Hippocampal formation (tissue), 2 donors: ENCODE measurements around the gene ADGRL3.
"Not testable (repeated sequence)": the region's sequence is repeated elsewhere in the genome, so short reads cannot be mapped to it uniquely, and the experiment has no call there.

ENCODE experiments used
- DNase-seq, 2 donors: peaks; one replicate each; lab custom pipeline; 2025; lab: John Stamatoyannopoulos, UW

Gene ADGRL3

DNA sequence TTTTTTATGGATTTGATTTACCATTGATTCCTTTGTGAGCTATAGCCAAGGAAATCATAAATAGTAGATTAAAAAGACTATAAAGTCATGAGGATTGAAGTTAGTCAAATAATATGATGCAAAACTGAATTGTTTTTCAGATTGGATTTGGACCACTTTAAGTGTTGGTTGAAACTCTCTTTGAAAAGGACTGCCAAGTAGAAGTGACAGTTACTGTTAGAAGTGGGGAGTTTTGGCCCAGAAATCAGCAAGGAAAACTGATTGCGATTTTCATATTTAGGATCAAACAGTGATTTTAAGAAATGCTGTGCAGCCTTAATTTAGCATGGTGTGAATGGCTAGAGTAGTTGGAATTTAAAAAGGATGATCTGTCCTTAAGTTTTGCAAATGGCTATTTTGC is 4.9 kb downstream of the ADGRL3 start:
- DNase-seq: no peak

DNA sequence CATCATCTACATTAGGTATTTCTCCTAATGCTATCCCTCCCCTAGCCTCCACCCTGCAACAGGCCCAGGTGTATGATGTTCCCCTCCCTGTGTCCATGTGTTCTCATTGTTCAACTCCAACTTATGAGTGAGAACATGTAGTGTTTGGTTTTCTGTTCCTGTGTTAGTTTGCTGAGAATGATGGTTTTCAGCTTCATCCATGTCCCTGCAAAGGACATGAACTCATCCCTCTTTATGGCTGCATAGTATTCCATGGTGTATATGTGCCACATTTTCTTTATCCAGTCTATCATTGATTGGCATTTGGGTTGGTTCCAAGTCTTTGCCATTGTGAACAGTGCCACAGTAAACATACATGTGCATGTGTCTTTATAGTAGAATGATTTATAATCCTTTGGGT is 7.0 kb downstream of the ADGRL3 start:
- DNase-seq: not testable (repeated sequence)

DNA sequence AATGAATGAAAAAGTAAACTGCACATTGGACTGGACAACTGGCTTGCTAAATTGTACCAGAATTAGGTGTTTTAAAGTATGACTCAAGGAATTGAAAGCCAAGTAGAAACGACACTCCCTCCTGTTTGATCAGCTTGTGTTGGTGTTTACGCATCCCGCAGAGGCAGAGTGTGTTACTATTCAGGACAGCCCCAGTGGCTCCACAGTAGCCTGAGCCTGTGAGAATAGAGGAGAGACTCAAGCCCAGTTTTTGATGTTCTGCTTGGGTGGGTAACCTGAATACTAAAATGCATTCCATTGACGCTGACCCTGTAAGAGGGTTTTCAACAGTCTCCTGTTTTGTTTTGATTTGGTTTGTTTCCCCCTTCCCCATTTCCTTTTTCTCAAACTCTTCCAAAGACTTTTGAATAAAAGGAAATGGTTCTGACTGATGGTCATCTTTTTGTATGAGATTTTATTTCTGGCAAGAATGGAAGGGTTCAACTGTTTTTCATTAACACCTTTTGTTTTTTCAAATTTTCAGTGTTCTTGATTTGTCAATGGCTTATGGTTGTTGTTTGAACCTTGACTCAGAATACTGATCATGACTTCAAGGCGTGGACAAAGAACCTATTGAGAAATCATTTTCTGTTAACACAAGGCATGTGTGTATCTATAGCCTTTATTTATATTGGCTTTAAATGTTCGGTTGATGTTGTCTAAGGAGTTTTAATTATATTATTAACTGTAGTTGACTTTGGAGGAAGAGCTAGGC is 10.2 kb downstream of the ADGRL3 start:
- DNase-seq: peak in 1 of 2 donors; percentile 74

DNA sequence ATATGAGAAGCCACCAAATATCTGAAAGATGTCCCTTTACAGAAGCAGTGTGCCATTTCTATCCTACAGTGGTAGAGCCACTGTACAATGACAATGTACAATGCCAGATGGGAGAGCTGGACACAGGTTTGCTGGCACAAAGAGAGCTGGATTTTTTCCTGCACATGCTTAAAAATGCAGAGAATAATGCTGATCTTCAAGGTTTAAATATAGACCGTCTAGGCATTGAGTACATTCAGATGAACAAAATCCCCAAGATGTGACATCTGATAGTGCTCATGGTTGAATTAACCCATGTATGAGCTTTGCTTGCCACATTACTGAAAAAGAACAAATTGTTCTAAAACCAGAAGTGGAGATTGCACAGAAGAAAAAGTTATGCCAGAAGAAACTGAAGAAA is 11.7 kb downstream of the ADGRL3 start:
- no peak for DNase-seq

DNA sequence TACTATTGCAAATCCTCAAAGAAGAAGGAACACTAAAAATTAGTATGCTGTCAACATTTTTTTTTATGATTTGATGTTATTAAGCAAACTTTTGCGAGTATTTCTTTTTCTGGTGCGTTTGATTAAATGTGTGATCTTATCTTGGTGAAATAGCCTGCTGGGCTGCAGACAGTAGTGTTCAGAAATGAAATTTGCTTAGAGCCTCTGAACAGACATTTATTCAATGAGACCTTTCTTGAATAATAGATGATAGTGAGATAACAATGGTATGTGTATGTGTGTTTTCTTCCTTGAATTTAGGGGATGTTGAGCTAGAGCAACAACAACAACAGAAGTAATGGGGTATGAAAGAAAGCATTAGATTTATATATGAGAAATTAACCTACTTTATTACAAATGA is 12.7 kb downstream of the ADGRL3 start:
- DNase-seq: no peak

DNA sequence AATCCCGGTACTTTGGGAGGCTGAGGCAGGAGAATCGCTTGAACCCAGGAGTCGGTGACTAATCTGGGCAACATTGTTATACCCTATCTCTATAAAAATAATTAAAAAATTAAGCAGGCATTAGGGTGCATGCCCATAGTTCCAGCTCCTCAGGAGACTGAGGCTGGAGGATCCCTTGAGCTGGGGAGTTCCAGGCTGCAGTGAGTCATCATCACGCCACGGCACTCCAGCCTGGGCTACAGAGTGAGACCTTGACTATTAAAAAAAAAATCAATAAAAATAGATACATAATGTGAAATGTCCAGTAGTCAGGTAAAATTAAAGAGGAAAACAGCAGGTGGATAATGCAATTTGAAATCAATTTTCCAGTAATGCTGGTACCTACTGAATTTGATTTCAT is 14.6 kb downstream of the ADGRL3 start:
- DNase-seq: no peak

DNA sequence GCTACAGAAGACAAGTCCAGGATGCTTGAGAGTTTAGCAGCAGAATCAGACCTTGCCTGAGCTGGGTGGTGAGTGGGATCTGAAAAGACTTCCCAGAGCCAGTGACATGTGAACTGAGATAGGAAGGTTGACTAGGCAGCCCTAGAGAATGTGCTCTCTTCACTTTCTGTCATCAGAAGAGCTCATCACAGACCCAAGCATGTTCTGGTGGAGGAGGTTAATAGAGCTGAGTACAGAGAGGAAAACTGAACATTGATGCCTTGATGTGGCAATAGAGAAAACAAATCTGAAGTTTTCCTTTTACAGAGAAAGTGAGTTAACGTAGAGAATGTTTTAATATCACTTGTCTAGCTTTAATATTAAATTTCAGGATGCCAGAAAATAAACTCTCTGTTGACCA is 17.1 kb downstream of the ADGRL3 start:
- no peak for DNase-seq

DNA sequence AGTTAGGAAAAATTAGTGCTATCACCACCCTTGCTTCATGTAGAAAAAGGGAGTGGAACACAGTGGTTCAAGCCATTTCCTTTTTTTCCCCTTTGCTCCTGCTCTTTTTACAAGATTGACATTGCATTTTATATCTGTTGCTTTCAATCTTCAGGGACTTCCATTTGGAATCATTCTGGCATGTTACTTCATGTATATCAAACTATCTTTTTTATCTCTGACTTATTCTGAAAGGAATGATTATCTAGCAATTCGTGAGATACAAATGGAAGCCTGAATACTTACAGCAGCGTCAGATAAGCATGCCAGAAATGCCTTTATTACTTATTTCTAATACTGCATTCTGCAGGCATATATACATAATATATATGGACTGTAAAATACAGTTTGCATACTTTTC is 20.4 kb downstream of the ADGRL3 start:
- DNase-seq: no peak

DNA sequence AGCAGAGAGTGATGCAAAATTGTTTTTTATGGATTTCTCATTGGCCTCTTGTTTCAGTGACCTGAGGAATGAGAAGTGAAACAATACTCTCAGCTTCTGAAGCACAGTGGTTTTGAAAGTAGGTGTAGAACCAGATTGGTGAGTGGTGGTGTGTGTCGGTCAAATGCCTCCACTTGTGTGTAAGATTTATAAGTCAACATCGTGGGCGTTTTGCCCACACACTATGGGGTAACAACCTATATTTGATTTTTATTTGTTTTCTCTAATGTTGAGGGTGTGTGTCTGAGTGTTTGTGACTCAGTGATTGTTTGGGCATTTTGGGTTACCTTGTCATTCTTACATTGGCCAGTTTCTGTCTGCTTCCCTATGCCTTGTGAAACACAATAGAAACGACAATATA is 23.3 kb downstream of the ADGRL3 start:
- no peak for DNase-seq

DNA sequence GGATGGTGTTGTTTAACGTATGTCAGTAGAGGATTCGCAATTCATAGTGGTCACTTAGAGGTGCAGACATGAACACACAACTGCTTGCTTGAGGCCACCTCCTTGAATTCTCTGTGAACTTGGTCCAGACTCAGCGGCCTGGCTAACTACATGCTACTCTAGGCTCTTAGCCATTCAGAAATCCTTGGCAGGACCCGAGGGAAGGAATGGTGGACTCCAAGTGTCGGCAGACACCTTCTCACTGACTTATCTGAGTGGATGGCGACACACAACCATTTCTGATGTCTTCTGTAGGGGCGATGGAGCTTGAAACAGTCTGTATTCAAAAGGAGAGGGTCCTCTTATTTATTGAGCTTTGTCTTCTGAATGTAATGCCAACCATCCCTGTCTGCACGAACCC is 24.4 kb downstream of the ADGRL3 start:
- no peak for DNase-seq

DNA sequence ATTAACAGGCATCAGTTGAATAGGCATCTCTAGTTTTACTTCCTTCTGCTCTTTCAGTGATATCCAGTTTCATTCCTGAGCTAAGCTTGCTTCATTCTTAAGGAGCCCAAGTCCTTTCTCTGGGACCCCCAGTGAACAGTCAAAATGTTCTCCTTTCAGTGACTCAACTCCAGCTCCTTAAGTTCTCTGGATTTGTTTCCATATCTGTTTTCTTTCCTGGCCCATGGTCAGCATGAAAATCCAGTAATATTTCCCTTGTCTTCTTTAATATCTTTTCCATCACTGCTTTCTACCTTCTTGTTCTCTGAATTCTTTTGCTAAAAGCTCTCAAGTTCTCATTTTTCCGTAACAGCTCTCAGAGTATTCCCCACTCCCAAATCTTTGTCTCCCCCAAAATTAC is 25.5 kb downstream of the ADGRL3 start:
- no peak for DNase-seq

DNA sequence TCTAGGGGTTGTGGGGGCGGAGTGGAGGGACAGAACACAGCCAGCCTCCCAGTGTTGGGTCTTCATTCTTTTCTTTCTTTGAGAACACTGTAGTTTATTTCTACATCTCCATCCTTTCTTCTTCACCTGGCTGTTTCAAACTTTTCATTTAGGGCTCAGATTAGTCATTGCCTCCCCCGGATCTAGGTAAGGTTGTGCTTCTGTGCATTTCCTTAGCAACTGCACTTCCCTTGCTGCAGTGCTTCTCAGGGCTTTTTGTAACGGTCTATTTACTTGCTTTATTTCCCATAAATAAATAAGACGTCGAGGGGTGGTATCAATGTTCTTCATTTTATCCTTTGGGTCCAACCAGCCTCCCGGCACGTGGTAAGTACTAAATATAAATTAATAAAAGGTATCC is 31.3 kb downstream of the ADGRL3 start:
- no peak for DNase-seq

DNA sequence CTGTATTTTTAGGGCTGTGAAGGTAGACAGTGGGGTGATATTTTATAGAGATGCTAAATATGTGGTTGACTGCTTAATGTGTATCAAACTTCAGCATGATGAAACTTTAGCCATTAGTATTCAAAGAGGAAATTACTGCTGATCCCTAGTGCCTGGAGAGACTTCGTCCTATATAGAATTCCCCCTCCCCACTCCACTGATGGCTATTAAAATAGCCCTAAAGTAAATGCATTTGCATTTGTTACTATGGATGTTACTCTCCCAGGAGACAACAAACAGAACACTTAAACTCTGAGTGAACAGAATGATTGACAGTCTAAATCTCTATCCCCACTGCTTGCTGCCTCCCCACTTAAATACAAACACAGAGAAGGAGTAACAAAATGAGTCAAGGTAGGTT is 39.1 kb downstream of the ADGRL3 start:
- no peak for DNase-seq

DNA sequence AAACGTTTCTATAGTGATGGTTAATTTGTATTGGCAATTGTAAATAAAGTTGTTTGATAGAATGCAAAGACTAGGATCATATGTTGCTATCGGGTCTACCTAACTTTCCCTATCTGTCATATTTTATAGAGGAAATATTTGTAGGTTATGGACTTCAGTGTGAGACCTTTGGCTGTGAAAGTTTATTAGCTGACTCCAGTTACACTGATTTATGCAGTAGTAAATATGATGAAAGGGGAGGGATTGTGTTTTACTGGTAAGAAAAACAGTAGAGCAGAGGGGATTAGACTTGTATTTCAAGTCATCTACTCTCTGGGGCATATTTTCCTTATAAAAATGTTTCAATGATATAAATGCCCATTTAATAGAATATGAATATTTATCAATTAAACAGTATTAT is 43.8 kb downstream of the ADGRL3 start:
- DNase-seq: no peak

DNA sequence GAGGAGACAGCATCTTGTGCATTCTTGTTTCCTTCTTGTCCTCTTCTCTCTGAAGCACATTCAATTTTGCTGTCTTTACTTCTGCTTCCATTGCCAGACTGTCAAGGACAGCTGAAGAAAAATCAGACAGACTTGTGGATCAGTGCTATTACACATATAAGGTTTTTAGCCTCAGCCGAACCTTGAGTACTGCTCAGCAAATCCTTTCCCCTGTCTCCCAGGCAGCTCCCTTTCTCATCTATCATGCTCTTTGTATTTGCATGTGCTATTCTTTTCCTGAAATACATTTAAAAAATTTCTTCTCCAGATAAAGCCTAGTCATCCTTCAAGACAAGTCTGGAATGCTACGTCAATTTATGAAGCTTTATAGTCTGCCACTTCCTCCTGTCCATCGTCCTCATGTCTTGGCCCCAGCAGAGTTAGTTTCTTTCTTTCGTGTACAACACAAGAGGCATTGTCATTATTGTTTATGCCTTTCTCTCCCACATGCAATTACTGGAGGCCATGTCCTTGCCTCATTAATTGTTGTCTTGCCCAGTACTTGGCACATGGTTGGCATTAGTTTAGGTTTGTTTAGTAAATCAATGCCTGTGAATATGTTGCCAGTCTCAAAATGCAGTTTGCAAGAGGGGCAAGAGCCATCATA is 45.1 kb downstream of the ADGRL3 start:
- no peak for DNase-seq

DNA sequence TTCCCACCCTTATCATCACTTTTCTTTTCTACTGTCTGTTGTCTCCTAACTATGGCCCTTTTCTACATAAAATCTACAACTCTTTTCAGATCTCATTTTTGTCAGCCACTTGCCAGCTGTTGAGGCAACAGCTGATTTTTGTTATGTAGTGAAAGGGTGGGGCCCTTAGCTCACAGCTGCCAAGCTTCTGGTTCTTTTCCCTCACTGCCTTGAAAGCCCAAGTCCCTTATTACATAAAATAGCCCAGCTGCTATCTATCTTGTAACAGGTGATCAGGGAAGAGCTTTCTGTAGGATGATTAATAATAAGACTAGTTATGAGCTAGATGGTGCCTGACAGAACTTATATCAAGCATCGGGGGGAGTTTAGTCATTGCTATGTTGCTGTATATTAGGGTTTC is 45.9 kb downstream of the ADGRL3 start:
- DNase-seq: no peak

DNA sequence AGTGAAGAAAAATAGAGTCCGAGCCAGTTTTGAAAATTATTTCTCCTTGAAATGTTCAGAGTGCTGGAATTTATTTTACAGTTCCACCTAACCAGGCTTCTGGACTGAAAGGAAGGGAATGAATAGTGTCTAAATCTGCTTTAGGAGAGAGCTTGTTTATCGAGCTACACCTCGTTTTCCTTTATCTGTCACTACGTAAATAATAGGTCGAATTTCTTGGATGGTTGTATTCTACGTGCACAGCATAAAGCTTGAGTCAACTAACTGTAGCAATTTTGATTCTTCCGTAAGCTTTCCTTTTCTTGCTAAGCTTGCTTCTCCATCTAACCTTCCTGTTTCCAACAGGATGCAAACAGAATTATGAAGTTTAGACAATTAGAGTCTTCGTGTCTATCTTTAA is 48.6 kb downstream of the ADGRL3 start:
- no peak for DNase-seq

DNA sequence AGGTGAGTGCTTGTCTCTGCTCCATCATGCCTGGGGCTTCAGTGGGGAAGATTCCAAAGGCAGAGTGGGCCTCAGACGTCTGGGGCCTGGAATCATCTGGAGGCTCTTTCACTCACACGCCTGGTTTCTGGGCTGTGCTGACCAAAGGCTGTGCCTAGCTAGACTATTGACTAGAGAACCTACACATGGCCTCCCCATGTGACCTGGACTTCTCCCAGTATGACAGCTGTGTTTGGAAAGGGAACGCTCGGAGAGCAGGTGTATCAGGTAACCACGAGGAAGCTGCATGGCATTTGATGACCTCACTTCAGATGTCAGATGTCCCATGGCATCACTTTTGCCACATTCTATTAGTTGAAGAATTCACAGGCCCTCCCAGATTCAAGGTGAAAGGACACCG is 51.0 kb downstream of the ADGRL3 start:
- DNase-seq: no peak

DNA sequence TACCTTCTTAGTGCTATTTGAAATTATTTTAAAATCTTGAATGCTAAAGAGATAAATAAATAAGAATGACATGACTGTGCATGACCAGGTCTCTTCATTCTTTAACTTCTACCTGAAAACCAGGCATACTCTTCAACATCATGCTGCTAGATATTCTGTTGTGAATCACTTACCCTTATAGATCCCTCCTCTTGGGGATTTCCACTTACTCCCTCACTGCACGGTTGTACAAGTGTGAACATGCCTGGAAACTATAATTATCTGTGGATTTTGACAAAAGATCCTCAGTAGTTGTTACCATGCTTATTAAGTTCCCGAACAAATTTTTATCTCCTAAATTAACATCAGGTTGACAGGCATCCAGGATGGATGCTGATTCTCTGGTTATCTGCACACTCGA is 54.3 kb downstream of the ADGRL3 start:
- no peak for DNase-seq

DNA sequence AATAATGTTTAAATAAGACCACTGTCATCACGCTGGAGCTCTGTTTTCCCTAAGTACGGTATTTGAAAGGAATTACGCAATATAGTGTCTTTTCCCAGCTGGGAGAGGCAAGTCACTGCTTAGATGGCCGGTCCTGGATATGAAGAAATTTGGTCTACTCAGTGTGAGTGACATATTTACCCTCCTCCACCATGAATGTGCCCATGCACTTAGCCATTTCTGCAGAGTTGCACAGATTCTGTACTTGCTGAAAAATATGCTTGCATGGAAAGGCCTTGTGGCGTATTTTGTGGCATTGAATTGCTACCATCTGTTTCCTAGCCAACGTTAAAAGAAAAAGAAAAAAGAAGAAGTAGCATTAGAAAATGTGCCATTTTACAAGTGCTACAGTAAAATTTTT is 73.1 kb downstream of the ADGRL3 start:
- peak in 1 of 2 donors; percentile 38 for DNase-seq

DNA sequence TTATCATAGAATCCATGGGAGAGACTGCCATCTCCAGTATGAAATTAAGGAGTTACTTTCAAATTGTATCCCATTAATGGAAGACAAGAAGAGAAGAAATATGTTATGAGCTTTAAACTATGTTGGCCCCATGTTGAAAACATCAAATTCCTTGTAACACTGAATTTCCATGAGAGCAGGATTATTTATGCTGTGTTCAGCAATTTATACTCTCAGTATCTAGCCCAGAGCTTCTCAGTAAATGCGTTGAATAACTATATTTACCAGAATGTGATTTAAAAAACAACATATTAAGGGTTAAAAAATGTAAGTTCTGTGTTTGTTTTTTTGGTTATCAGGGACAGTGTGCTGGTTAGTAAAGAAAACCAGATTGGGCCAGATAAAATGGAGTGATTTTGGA is 74.2 kb downstream of the ADGRL3 start:
- no peak for DNase-seq

DNA sequence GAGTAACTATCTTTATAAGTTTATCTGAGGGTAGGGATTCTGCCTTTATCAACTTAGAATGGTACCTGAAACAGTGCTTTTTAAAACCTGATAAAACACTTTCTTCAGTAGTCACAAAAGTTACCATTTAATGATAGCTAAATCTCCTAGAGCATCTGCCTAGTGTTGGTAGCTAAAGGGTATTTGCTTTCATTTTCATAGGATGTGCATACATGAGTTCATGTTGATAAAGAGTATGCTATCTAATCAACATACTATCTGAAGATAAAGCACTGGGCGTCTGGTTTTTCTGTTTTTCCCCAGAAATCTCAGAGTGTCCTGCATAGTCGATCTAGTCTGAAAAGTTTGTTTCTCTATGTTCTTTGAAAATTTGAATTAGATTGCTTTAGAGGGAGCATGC is 75.1 kb downstream of the ADGRL3 start:
- DNase-seq: no peak

DNA sequence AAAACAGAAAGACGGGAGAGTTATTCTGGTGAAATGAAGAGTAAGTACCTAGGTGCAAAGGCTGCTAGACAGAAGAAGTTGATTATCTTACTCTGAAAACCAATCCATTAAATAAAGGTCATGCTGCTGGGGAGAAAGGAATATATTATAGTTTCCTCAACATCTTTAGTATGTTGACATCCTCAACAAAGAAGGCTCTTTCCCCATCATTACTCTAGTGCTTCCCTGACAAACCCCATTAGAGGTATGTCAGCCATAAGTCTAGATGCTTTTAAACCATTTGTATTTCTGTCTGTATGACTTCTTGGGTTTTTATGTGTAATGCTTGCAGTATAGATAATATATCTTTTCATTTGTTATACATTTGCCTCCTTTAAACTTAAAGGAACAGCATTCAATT is 75.9 kb downstream of the ADGRL3 start:
- no peak for DNase-seq
